ENCODE measurements around the gene GLTPD2. TPM values are rescaled to one million over a fixed set of nuclear protein-coding genes. Genes with fewer than 3 reads are reported as not detected.

The GLTPD2 gene
- 0.99 TPM for polyA plus RNA-seq (2012; ENCODE audit: insufficient read depth, insufficient read length, low read depth)

GRCh38 chr17:4788807-4789700 lies at the start of gene GLTPD2:
Gene GLTPD2, plus strand, starts transcription at chr17:4788964. Its CDS starts 48 bp downstream, at chr17:4789012.
- Histone ChIP-seq H3K4me3 (ENCODE audit: low read depth, low read length) (peak within 1 kb of the TSS; percentile 53), H3K9me3 (no peaks in the 10 kb centered on the region), H3K4me1 (no peaks in the 10 kb centered on the region), H3K27me3 (peaks cover 41% of the 10 kb centered on the region), H3K36me3 (no peaks in the 10 kb centered on the region)
- DNase-seq, result no peak
- TF ChIP-seq CTCF (IDR thresholded peaks at IDR 0.05; ENCODE audit: low read depth, low read length), result no peak

- no peak for TF ChIP-seq CTCF (IDR thresholded peaks at IDR 0.05; ENCODE audit: low read depth, low read length)
- Histone ChIP-seq H3K4me1 (no peaks in the 10 kb centered on the region), H3K4me3 (ENCODE audit: low read depth, low read length) (peak within 1 kb of the TSS; percentile 47), H3K9me3 (no peaks in the 10 kb centered on the region), H3K36me3 (no peaks in the 10 kb centered on the region), H3K27me3 (peaks cover 33% of the 10 kb centered on the region)
- DNase-seq, result peak; percentile 11
Measured at GRCh38 chr17:4739122-4740024, 49.4 kb upstream of the GLTPD2 start, which contains the start of the genes CXCL16 and ZMYND15. Gene CXCL16, minus strand, starts transcription at chr17:4739928. Its CDS starts 589 bp downstream, at chr17:4739339. Gene ZMYND15, plus strand, starts transcription at chr17:4739833. Its CDS starts 716 bp downstream, at chr17:4740549.

- H3K27me3 ChIP-seq, result peaks cover 33% of the 10 kb centered on the region
- no peaks in the 10 kb centered on the region for H3K9me3 ChIP-seq
- no peak for DNase-seq
- TF ChIP-seq CTCF (IDR thresholded peaks at IDR 0.05; ENCODE audit: low read depth, low read length), result no peak
- no peak overlapping the region for H3K4me3 ChIP-seq (ENCODE audit: low read depth, low read length)
- no peaks in the 10 kb centered on the region for H3K36me3 ChIP-seq
- H3K4me1 ChIP-seq, result no peaks in the 10 kb centered on the region
Measured at GRCh38 chr17:4740025-4740351, 48.8 kb upstream of the GLTPD2 start.

- H3K36me3 ChIP-seq, result no peaks in the 10 kb centered on the region
- H3K4me3 ChIP-seq (ENCODE audit: low read depth, low read length), result no peak overlapping the region
- no peak for DNase-seq
- H3K4me1 ChIP-seq, result no peaks in the 10 kb centered on the region
- TF ChIP-seq CTCF (IDR thresholded peaks at IDR 0.05; ENCODE audit: low read depth, low read length), result no peak
- peaks cover 33% of the 10 kb centered on the region for H3K27me3 ChIP-seq
- no peaks in the 10 kb centered on the region for H3K9me3 ChIP-seq
Measured at GRCh38 chr17:4740584-4740983, 48.2 kb upstream of the GLTPD2 start.

DNA sequence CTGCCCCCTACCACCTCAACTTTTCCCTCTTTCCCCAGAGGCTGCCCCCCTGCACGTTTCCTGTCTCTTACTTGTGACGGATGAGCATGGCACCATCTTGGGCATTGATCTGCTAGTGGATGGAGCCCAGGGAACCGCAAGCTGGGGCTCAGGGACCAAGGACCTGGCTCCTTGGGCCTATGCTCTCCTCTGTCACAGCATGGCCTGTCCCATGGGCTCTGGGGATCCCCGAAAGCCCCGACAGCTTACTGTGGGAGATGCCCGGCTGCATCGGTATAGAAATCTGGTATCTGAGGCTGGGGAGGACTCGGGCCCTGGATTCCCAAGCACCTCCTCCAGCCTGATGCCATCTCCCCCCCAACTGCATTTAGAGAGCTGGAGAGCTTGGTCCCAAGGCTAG lies 47.2 kb upstream of the GLTPD2 start:
- H3K27me3 ChIP-seq, result peaks cover 38% of the 10 kb centered on the region
- H3K36me3 ChIP-seq, result no peaks in the 10 kb centered on the region
- DNase-seq, result no peak
- H3K9me3 ChIP-seq, result no peaks in the 10 kb centered on the region
- H3K4me3 ChIP-seq (ENCODE audit: low read depth, low read length), result no peak overlapping the region
- TF ChIP-seq CTCF (IDR thresholded peaks at IDR 0.05; ENCODE audit: low read depth, low read length), result no peak
- H3K4me1 ChIP-seq, result no peaks in the 10 kb centered on the region

Measured in BE2C (cell line).